ENCODE measurements around the gene SETD6. TPM values are rescaled to one million over a fixed set of nuclear protein-coding genes. Genes with fewer than 3 reads are reported as not detected.

SETD6 gene
- total and polyA plus RNA-seq, 2 donors (not counting 1 experiment from before 2014, with no cell fraction given), result 7.2 to 7.9 TPM

DNA sequence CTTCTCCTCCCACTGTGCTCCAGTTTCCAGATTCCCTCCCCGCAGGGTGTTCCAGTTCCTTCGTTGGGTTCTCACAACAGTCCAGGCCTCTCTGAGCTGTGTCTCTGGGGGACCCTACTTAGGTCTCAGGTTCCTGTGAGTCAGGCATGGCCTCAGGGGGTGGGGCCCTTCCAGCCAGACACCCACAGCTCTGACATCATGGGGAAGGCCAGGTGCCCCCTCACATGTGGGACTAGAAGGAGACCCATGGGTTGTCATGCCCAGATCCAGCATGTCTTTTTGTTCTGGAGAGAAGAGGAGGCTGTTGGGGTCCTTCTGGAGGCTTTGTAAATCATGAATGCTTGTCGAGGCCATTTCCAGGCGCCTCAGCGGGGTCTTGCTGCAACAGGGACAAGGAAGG, 47.4 kb upstream of the SETD6 start:
- no peak overlapping the region for H3K4me2 ChIP-seq (ENCODE audit: extremely low read depth, insufficient read depth, low read length)
- TF ChIP-seq, protein P1, sequence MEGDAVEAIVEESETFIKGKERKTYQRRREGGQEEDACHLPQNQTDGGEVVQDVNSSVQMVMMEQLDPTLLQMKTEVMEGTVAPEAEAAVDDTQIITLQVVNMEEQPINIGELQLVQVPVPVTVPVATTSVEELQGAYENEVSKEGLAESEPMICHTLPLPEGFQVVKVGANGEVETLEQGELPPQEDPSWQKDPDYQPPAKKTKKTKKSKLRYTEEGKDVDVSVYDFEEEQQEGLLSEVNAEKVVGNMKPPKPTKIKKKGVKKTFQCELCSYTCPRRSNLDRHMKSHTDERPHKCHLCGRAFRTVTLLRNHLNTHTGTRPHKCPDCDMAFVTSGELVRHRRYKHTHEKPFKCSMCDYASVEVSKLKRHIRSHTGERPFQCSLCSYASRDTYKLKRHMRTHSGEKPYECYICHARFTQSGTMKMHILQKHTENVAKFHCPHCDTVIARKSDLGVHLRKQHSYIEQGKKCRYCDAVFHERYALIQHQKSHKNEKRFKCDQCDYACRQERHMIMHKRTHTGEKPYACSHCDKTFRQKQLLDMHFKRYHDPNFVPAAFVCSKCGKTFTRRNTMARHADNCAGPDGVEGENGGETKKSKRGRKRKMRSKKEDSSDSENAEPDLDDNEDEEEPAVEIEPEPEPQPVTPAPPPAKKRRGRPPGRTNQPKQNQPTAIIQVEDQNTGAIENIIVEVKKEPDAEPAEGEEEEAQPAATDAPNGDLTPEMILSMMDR (conservative IDR thresholded peaks at IDR 0.05 in 1 of 2, IDR thresholded peaks at IDR 0.05 in 1 of 2; ENCODE audit: low read depth in 1 of 2, low read length in 2 of 2), result no peak
- TF ChIP-seq EZH2 (IDR thresholded peaks at IDR 0.05; ENCODE audit: low read length, missing control alignments), result no peak
- H3K27me3 ChIP-seq (ENCODE audit: control insufficient read depth, insufficient read depth, low read length), result peaks cover 39% of the 10 kb centered on the region
- no peaks in the 10 kb centered on the region for H3K36me3 ChIP-seq (ENCODE audit: control insufficient read depth, insufficient read depth, low read length)
- no peak overlapping the region for H3K4me3 ChIP-seq (replicated peaks in 1 of 4; ENCODE audit: control extremely low read depth in 1 of 4, insufficient read depth in 1 of 4, low read depth in 3 of 4, low read length in 4 of 4)
- H3K9ac ChIP-seq (ENCODE audit: insufficient read depth, low read length), result no peak overlapping the region
- H3K4me1 ChIP-seq (ENCODE audit: control insufficient read depth, extremely low read depth, insufficient read depth, low read length), result no peaks in the 10 kb centered on the region
- H3K27ac ChIP-seq (ENCODE audit: insufficient read depth, low read length), result no peak overlapping the region
- DNase-seq (ENCODE audit: low read depth in 2 of 2), result no peak
- no peaks in the 10 kb centered on the region for H3K9me3 ChIP-seq (ENCODE audit: control insufficient read depth, insufficient read depth, low read depth, low read length)
- H2AFZ ChIP-seq (ENCODE audit: low read length), result no peak overlapping the region
- H3K79me2 ChIP-seq (ENCODE audit: control insufficient read depth, insufficient read depth, low read length), result no peaks in the 10 kb centered on the region
- no peaks in the 10 kb centered on the region for H4K20me1 ChIP-seq (ENCODE audit: control insufficient read depth, extremely low read depth, insufficient read depth, low read length)

DNA sequence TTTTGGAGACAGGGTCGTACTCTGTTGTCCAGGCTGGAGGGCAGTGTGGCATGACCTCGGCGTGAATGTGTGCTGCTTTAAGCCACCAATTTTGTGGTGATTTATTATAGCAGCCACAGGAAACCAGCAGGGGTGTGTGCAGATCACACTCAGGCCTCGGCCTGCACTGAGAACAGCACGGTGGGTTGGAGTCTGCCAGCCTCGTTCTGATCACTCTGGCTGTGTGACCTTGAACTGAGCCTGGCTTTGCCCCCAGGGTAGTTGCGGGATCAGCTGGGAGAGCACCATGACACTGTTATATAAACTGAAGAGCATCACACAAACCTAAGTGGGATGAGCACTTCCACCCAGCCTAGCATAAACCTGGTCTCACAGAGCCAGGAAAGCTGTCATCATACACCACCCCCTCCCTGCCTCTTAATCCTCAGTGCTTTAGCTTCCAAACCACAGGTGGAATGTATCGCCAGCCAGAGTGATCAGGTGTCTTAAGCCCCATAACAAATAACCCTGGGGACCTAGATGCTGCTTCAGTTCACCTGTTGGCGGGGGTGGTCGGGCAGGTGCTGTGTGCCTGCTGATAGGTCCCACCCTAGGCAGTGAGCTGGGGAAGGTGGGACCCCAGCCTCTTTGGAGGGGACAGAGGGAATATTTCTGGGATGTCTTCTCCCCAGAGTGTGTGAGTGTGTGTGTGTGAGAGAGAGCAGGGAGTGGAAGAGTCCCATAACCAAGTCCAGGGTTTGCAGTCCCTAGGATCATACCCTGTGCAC, 43.9 kb upstream of the SETD6 start:
- H3K27ac ChIP-seq (ENCODE audit: insufficient read depth, low read length), result no peak overlapping the region
- H3K36me3 ChIP-seq (ENCODE audit: control insufficient read depth, insufficient read depth, low read length), result no peaks in the 10 kb centered on the region
- H3K9ac ChIP-seq (ENCODE audit: insufficient read depth, low read length), result no peak overlapping the region
- no peaks in the 10 kb centered on the region for H4K20me1 ChIP-seq (ENCODE audit: control insufficient read depth, extremely low read depth, insufficient read depth, low read length)
- no peak overlapping the region for H3K4me3 ChIP-seq (replicated peaks in 1 of 4; ENCODE audit: control extremely low read depth in 1 of 4, insufficient read depth in 1 of 4, low read depth in 3 of 4, low read length in 4 of 4)
- no peaks in the 10 kb centered on the region for H3K9me3 ChIP-seq (ENCODE audit: control insufficient read depth, insufficient read depth, low read depth, low read length)
- no peak overlapping the region for H2AFZ ChIP-seq (ENCODE audit: low read length)
- no peak for DNase-seq (ENCODE audit: low read depth in 2 of 2)
- no peaks in the 10 kb centered on the region for H3K4me1 ChIP-seq (ENCODE audit: control insufficient read depth, extremely low read depth, insufficient read depth, low read length)
- no peaks in the 10 kb centered on the region for H3K79me2 ChIP-seq (ENCODE audit: control insufficient read depth, insufficient read depth, low read length)
- peaks cover 10% of the 10 kb centered on the region for H3K27me3 ChIP-seq (ENCODE audit: control insufficient read depth, insufficient read depth, low read length)
- no peak for TF ChIP-seq EZH2 (IDR thresholded peaks at IDR 0.05; ENCODE audit: low read length, missing control alignments)
- TF ChIP-seq, protein P1 (conservative IDR thresholded peaks at IDR 0.05 in 1 of 2, IDR thresholded peaks at IDR 0.05 in 1 of 2; ENCODE audit: low read depth in 1 of 2, low read length in 2 of 2), result no peak
- H3K4me2 ChIP-seq (ENCODE audit: extremely low read depth, insufficient read depth, low read length), result no peak overlapping the region

DNA sequence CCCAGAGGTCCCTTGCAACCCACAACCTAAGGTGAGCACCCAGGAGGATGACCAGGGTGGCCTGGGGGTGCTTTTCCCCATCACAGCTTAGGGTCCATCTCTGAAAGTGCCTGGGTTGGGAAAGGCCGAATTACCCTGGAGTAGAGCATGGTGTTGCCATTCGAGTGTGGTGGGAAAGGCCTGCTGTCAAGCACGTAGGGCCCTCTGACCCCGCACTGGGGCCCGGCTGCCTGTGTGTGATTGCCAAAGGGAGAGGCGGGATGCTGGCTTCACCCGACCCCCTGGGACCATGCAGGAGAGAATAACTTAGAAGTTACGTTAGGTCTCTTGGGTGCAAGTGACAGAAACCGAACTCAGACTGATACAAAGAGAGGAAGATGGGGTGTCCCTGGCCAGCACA, 43.1 kb upstream of the SETD6 start:
- TF ChIP-seq, protein P1 (conservative IDR thresholded peaks at IDR 0.05 in 1 of 2, IDR thresholded peaks at IDR 0.05 in 1 of 2; ENCODE audit: low read depth in 1 of 2, low read length in 2 of 2), result no peak
- TF ChIP-seq EZH2 (IDR thresholded peaks at IDR 0.05; ENCODE audit: low read length, missing control alignments), result no peak
- Histone ChIP-seq H3K9me3 (ENCODE audit: control insufficient read depth, insufficient read depth, low read depth, low read length) (no peaks in the 10 kb centered on the region), H3K4me3 (replicated peaks in 1 of 4; ENCODE audit: control extremely low read depth in 1 of 4, insufficient read depth in 1 of 4, low read depth in 3 of 4, low read length in 4 of 4) (no peak overlapping the region), H3K27me3 (ENCODE audit: control insufficient read depth, insufficient read depth, low read length) (peaks cover 5% of the 10 kb centered on the region), H3K4me2 (ENCODE audit: extremely low read depth, insufficient read depth, low read length) (no peak overlapping the region), H3K36me3 (ENCODE audit: control insufficient read depth, insufficient read depth, low read length) (no peaks in the 10 kb centered on the region), H3K27ac (ENCODE audit: insufficient read depth, low read length) (no peak overlapping the region), H3K9ac (ENCODE audit: insufficient read depth, low read length) (no peak overlapping the region), H3K4me1 (ENCODE audit: control insufficient read depth, extremely low read depth, insufficient read depth, low read length) (no peaks in the 10 kb centered on the region), H2AFZ (ENCODE audit: low read length) (no peak overlapping the region), H3K79me2 (ENCODE audit: control insufficient read depth, insufficient read depth, low read length) (no peaks in the 10 kb centered on the region), H4K20me1 (ENCODE audit: control insufficient read depth, extremely low read depth, insufficient read depth, low read length) (no peaks in the 10 kb centered on the region)
- DNase-seq (ENCODE audit: low read depth in 2 of 2), result no peak
